ENCODE results near the gene NLGN1. TPM values are rescaled to one million over a fixed set of nuclear protein-coding genes. Genes with fewer than 3 reads are reported as not detected.

NLGN1 gene
- total and polyA plus RNA-seq, 8 donors: 3.1 to 11.9 (median 8.0) TPM

- H3K36me3 ChIP-seq: no peaks in the 10 kb centered on the region
- H3K9me3 ChIP-seq: peaks cover 0 to 16% of the 10 kb centered on the region in 2 donors
- no peak overlapping the region for H3K27ac ChIP-seq
- H3K4me3 ChIP-seq: no peak overlapping the region
- DNase-seq (no peak), ATAC-seq (no peak)
- intact Hi-C loops (cut with DNase I): no loop called here
- TF ChIP-seq CTCF (IDR thresholded peaks at IDR 0.05): no peak
- H3K27me3 ChIP-seq: no peaks in the 10 kb centered on the region
- no peaks in the 10 kb centered on the region for H3K4me1 ChIP-seq
Observed at GRCh38 chr3:173702561-173702960, 305.0 kb downstream of the NLGN1 start.

GRCh38 chr3:173703771-173704170 is 306.2 kb downstream of the NLGN1 start:
- DNase-seq: no peak
- Histone ChIP-seq H3K27ac (no peak overlapping the region), H3K4me3 (no peak overlapping the region), H3K36me3 (no peaks in the 10 kb centered on the region), H3K9me3 (peaks cover 0 to 16% of the 10 kb centered on the region in 2 donors), H3K27me3 (no peaks in the 10 kb centered on the region), H3K4me1 (no peaks in the 10 kb centered on the region)
- no peak for TF ChIP-seq CTCF (IDR thresholded peaks at IDR 0.05)
- no peak for ATAC-seq
- intact Hi-C loops (cut with DNase I): no loop called here

GRCh38 chr3:173706630-173707029 is 309.1 kb downstream of the NLGN1 start:
- no peak overlapping the region for H3K4me3 ChIP-seq
- H3K4me1 ChIP-seq: no peaks in the 10 kb centered on the region
- TF ChIP-seq CTCF (IDR thresholded peaks at IDR 0.05): no peak
- intact Hi-C loops (cut with DNase I): no loop called here
- H3K27me3 ChIP-seq: no peaks in the 10 kb centered on the region
- ATAC-seq (no peak), DNase-seq (peak in 1 of 4 donors; percentile 20)
- H3K27ac ChIP-seq: no peak overlapping the region
- H3K9me3 ChIP-seq: peaks cover 0 to 2% of the 10 kb centered on the region in 2 donors
- no peaks in the 10 kb centered on the region for H3K36me3 ChIP-seq

- H3K9me3 ChIP-seq: no peaks in the 10 kb centered on the region
- DNase-seq (no peak), ATAC-seq (no peak)
- H3K36me3 ChIP-seq: no peaks in the 10 kb centered on the region
- H3K4me3 ChIP-seq: no peak overlapping the region
- no peaks in the 10 kb centered on the region for H3K27me3 ChIP-seq
- no peak overlapping the region for H3K27ac ChIP-seq
- no peak for TF ChIP-seq CTCF (IDR thresholded peaks at IDR 0.05)
- intact Hi-C loops (cut with DNase I): no loop called here
- H3K4me1 ChIP-seq: no peaks in the 10 kb centered on the region
Observed at GRCh38 chr3:173708191-173708590, 310.6 kb downstream of the NLGN1 start.

- H3K27ac ChIP-seq: no peak overlapping the region
- H3K9me3 ChIP-seq: no peaks in the 10 kb centered on the region
- H3K27me3 ChIP-seq: no peaks in the 10 kb centered on the region
- TF ChIP-seq CTCF (IDR thresholded peaks at IDR 0.05): no peak
- intact Hi-C loops (cut with DNase I): no loop called here
- H3K4me1 ChIP-seq: no peaks in the 10 kb centered on the region
- ATAC-seq (no peak), DNase-seq (no peak)
- no peak overlapping the region for H3K4me3 ChIP-seq
- H3K36me3 ChIP-seq: no peaks in the 10 kb centered on the region
Observed at GRCh38 chr3:173709026-173709425, 311.5 kb downstream of the NLGN1 start.
